ENCODE results near the gene NF2.

DNA sequence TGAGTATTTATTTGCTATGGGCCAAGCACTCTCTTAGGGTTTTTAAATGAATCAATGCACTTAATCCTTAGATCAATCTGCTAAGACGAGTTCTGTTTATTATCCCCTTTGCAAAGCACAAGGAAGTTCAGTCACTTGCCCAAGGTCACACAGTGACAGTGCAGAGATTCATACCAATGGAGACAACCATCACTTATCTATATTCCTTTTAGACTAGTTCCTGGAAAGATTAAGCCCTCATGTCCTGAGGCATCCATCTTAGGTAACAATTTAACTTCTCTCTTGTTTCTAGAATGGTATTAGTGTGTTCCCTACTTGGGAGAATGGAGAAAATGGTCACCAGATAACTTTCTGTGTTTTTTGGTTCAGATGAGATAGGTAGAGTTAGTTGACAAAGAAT, 28.3 kb downstream of the NF2 start:
- TF ChIP-seq, protein P1, sequence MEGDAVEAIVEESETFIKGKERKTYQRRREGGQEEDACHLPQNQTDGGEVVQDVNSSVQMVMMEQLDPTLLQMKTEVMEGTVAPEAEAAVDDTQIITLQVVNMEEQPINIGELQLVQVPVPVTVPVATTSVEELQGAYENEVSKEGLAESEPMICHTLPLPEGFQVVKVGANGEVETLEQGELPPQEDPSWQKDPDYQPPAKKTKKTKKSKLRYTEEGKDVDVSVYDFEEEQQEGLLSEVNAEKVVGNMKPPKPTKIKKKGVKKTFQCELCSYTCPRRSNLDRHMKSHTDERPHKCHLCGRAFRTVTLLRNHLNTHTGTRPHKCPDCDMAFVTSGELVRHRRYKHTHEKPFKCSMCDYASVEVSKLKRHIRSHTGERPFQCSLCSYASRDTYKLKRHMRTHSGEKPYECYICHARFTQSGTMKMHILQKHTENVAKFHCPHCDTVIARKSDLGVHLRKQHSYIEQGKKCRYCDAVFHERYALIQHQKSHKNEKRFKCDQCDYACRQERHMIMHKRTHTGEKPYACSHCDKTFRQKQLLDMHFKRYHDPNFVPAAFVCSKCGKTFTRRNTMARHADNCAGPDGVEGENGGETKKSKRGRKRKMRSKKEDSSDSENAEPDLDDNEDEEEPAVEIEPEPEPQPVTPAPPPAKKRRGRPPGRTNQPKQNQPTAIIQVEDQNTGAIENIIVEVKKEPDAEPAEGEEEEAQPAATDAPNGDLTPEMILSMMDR (IDR thresholded peaks at IDR 0.05), result no peak
- TF ChIP-seq EP300 (IDR thresholded peaks at IDR 0.05) (no peak), POLR2A (IDR thresholded peaks at IDR 0.05) (no peak)
